Muscle of arm (tissue), 12 donors: ENCODE results near the gene CCDC120. TPM values are rescaled to one million over a fixed set of nuclear protein-coding genes. Genes with fewer than 3 reads are reported as not detected.

Experiments used
- DNase-seq: peaks from one replicate; pipeline ENCODE4 v3.0.0-alpha.2; 2013
- polyA plus RNA-seq, 12 donors: library from polyadenylated mRNA; unstranded; fragments of 120-200 nt; gene quantifications; one replicate each; pipeline ENCODE4 v1.2.1, GENCODE V29; 2013; ENCODE audit not compliant: insufficient read length in 12 of 12

Gene CCDC120
- polyA plus RNA-seq, 12 donors, result 2.7 to 12.4 (median 4.2) TPM; not detected in 1

DNA sequence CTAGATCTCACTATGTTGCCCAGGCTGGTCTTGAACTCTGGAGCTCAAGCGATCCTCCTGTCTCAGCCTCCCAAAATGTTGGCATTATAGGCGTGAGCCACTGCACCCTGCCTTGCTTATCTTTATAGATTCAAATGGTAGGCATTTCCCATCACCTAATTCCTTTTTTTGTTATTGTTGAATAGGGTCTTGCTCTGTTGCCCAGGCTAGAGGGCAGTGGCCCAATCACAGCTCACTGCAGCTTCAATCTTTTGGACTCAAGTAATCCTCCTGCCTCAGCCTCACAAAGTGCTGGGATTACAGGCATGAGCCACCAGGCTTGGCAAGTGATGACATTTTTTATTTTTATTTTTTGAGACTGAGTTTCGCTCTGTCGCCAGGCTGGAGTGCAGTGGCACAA, 37.6 kb downstream of the CCDC120 start:
- no peak for DNase-seq

DNA sequence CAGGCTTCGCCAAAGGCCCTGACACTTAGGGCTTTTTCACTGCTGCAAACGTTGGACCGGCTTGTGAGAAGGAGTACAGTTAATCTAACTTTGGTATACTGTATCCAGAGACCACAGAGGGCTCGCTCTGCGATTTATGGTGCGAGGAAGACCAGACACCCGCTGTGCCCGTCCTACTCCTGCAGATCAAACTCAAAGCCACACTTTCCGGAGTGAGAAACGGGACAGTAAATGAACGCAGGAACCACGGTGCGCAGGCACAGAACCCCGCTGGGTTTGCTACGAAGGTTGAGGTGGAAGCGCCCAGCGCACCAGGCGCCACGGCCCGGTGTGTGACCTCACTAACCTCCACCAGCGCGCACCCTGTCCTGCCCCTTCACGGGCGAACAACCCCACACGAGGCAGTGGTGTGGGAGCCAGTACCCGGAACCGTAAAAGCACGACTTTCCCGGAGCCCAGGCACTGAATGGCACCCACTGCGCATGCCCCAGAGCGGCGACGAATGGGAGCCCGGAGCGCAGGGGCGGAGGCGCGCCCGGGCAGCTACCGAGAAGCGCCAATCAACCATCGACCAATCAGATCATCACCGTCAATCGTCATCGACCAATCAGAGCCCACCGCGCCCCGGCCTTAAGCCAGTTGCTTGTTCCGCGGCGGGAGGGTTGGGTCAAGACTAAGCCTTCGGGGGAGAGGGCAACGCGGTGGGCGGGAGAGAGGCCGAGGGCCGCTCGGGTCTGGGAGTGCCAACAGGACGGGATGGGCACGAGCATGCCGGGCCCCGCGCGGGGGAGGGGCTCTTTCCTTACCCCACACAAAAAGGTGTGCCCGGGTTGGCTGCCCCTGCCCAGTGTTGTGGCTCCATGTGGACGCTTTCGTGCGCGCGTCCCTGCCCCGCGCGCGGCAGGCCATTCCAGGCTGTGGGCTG, 42.2 kb downstream of the CCDC120 start:
- DNase-seq, result peak; percentile 90

DNA sequence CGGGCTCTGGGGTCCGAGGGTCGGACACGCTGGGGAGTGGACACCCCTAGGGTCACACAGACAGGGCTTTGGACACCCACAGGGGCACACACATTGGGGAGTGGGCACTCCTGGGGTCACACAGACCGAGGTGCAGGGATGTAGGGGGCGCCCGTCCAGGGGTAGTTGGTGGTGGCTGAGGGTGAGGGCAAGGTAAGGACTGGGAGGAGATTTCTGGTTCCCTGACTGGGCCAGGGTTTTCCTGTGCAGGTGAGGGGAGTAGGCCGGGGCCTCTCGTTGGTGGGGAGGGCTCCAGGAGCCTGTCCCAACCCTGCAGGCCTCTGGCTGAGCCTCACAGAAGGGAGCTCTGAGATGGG, 42.8 kb downstream of the CCDC120 start:
- no peak for DNase-seq

DNA sequence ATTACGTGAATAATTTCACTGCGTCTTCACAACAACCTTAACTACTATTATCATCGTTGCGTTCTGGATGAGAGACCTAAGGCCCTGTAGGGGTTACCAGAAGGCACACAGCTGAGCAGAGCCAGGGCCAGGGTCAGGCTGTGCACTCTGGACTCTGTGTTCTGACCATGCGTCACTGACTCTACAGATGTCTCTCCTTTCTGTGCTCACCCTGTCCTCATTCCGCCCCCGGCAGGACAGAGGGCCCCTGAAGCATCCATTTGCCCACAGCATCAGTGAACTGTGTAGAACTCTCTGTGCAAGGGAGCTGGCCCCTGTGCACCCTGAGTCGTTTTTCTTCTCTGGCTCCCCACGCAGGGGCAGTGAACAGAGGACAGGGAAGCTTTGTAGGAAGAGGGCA, 43.4 kb downstream of the CCDC120 start:
- DNase-seq, result no peak

DNA sequence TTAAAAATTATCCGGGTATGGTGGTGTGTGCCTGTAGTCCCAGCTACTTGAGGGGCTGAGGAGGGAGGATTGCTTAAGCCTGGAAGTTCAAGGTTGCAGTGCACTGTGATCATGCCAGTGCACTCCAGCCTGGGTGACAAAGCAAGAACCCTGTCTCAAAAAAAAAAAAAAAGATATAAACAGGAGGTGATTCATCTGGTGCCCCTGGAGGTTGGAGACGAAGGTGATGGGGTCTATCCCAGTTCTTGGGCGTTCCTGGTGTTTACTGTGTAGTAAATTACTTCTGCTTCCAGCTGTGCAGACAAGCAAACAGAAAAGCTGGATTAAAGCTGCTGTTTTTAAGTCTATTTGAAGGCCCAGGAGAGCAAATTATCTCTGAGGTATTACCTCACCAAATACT, 44.8 kb downstream of the CCDC120 start:
- no peak for DNase-seq

DNA sequence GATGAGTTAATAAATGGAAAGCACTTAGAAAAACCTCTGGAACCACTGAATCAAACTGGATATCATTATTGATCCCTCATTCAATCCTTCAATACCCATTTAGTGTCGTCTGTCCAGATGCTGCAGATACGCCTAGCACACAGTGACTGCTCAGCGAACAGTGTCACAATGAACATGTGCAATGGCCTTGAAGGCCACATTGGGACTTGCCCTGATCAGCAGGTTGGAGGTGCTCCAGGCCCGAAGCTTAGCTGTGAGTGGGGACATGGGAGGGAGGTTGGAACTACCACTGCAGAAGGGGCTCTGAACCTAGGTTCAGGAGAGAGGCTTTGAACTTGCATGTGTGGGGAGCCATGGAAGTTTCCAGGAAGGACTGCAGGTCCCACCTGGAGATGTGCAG, 47.5 kb downstream of the CCDC120 start:
- DNase-seq, result no peak

DNA sequence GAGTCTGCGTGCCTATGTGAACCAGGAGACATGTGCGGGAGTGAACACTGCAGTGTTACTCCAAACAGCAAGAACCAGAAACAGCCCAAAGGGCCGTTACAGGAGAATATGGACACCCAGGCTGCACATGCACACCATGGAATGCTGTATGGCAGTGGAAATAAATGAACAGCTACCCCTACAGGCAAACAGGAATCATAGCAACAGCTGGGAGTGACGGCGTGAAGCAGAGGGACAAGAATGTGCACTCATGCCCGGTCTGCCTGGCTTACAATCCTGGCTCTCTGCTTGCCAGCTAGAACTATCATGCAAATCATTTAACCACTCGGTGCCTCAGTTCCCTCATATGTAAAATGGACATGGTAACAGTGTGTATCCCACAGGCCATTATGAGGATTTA, 48.1 kb downstream of the CCDC120 start:
- no peak for DNase-seq

DNA sequence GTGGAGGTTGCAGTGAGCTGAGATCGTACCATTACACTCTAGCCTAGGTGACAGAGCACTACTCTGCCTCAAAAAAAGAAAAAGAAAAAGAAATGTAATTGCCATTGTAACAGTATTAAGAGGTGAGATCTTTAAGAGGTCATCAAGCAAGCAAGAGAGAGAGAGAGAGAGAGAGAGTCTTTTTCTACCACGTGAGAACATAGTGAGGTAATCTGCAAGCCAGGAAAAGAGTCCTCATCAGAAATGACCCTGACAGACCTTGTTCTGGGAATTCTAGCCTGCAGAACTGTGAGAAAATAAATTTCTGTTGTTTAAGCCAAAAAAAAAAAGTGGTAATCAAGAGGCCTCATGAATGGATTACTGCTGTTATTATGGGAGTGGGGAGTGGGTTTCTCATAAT, 49.8 kb downstream of the CCDC120 start:
- DNase-seq, result no peak

DNA sequence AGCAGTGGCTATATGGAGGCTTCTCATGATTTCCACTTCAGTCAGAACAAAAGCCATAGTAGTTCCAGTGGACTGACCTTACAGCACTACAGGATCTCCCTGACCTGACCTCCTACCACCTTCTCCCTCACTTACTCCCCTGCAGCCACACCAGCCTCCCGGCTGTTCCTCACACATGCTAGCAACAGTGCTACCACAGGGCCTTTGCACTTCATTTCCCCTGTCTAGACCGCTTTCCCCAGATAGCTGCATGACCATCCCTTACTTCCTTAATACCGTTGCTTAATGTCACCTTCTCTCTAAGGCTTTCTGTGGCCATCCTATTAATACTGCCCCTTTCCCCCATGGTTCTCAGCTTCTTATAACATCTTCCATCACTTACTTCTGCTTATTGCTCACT, 51.6 kb downstream of the CCDC120 start:
- no peak for DNase-seq

DNA sequence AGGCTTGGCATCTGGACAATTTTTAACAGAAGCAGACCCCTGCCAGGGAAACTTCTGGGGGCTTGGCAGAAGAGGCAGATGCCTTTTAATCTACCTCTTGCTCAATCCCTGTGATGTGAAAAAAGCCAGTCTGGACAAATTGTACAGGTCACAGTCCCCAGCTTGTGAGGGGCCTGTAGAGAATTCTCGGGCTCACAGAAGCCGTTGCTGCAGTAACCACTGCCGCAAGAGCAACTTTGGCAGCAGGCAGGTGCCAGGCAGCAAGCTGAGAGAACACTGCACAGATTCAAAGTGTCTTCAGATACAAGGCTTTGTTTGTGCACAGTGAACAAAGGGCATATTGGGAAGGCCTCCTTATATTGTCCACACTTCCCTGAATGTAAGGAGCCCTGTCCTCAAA, 53.0 kb downstream of the CCDC120 start:
- DNase-seq, result no peak

DNA sequence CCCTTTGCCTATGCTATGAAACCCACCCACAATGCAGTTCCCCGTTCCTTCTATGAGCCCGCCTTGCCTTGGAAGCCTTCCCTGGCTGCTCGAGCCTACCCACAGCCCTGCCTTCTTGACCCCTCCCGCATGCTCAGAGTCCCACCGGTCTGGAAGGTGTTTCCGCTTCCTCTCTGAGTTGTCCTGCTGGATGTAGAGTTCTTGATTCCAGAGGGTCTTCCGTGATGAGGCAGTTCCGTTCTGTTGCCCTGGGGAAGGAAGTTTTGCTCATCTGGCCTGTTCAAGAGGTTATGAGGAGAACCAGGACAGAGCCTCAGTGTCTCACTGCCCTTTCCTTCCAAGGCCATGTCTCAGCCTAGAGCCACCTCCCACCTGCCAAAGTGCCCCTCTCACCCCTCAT, 57.3 kb downstream of the CCDC120 start:
- no peak for DNase-seq

DNA sequence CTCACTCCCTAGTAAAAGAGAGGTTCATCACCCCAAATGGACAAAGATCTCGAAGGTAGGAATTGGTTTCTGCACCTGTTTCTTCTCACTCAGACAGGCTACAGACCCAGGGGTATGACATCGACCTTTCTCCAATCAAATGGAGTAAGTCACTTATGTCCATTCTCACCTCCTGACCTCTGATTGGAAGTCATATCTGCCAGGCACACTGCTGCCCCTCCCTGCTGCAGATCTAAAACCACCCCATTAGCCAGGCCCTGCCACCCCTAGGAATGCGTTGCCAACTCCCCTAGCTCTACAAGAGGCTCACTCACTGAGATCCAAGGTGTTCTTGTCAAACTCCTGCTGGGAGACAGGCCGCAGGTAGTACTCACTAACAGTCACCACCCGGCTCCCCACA, 57.9 kb downstream of the CCDC120 start:
- DNase-seq, result no peak

DNA sequence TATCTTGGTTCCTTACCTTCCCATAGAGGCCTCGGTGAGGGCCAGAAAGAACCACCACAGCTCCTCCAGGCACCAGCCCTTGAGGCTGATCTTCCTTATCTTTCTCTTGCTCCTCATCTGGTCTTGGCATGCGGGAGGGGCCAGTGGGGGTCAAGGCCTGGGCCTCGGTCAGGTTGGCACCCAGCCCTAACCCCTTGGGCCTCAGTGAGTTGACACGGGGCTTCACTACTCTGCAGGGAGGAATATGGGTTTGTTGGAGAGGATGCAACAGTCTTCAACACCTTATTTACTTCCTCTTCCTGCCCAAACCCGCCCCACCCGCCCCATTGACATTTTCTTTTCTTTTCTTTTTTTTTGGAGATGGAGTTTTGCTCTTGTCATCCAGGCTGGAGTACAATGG, 58.8 kb downstream of the CCDC120 start:
- no peak for DNase-seq

Other genes starting within 250 kb of the CCDC120 start
- under 1 TPM in 1 of 12 donors, not detected in 11; 0.13 TPM for gene ERAS, start 232.5 kb upstream of the CCDC120 start, polyA plus RNA-seq
- gene PCSK1N, start 223.4 kb upstream of the CCDC120 start, polyA plus RNA-seq, result 10 to 100 TPM in 1 of 12 donors, under 1 TPM in 3, not detected in 8; 0.32 to 22.5 (median 0.41) TPM
- gene TIMM17B, start 161.2 kb upstream of the CCDC120 start, polyA plus RNA-seq, result 10 to 100 TPM in 11 of 12 donors, not detected in 1; 23.6 to 44.3 (median 28.5) TPM
- 10 to 100 TPM in 11 of 12 donors, not detected in 1; 46.3 to 96.3 (median 58.6) TPM for gene PQBP1, start 161.1 kb upstream of the CCDC120 start, polyA plus RNA-seq
- gene SLC35A2, start 147.4 kb upstream of the CCDC120 start, polyA plus RNA-seq, result 10 to 100 TPM in 11 of 12 donors, not detected in 1; 14.8 to 19.8 (median 16.5) TPM
- gene PIM2, start 140.0 kb upstream of the CCDC120 start, polyA plus RNA-seq, result 1 to 10 TPM in 10 of 12 donors, not detected in 2; 1.1 to 4.5 (median 1.7) TPM
- 10 to 100 TPM in 11 of 12 donors, not detected in 1; 30.6 to 57.7 (median 35.2) TPM for gene OTUD5, start 101.4 kb upstream of the CCDC120 start, polyA plus RNA-seq
- 1 to 10 TPM in 4 of 12 donors, under 1 TPM in 6, not detected in 2; 0.63 to 5.0 (median 0.96) TPM for gene KCND1, start 87.2 kb upstream of the CCDC120 start, polyA plus RNA-seq
- gene GRIPAP1, start 56.7 kb upstream of the CCDC120 start, polyA plus RNA-seq, result 10 to 100 TPM in 11 of 12 donors, not detected in 1; 15.5 to 49.0 (median 24.6) TPM
- 10 to 100 TPM in 11 of 12 donors, not detected in 1; 18.0 to 39.7 (median 20.6) TPM for gene TFE3, start 15.6 kb upstream of the CCDC120 start, polyA plus RNA-seq
- 10 to 100 TPM in 11 of 12 donors, not detected in 1; 15.7 to 63.8 (median 22.1) TPM for gene PRAF2, start 15.0 kb downstream of the CCDC120 start, polyA plus RNA-seq
- gene WDR45, start 20.9 kb downstream of the CCDC120 start, polyA plus RNA-seq, result 10 to 100 TPM in 11 of 12 donors, not detected in 1; 20.7 to 44.0 (median 33.2) TPM
- gene GPKOW, start 64.7 kb downstream of the CCDC120 start, polyA plus RNA-seq, result 10 to 100 TPM in 11 of 12 donors, not detected in 1; 15.5 to 19.0 (median 17.1) TPM
- 1 to 10 TPM in 10 of 12 donors, not detected in 2; 1.2 to 2.3 (median 1.9) TPM for gene MAGIX, start 103.8 kb downstream of the CCDC120 start, polyA plus RNA-seq
- 100 to 1,000 TPM in 10 of 12 donors, 10 to 100 TPM in 1, not detected in 1; 99.4 to 232 (median 162) TPM for gene PLP2, start 112.9 kb downstream of the CCDC120 start, polyA plus RNA-seq
- 1 to 10 TPM in 10 of 12 donors, not detected in 2; 2.4 to 8.7 (median 3.7) TPM for gene PRICKLE3, start 127.4 kb downstream of the CCDC120 start, polyA plus RNA-seq
- 1 to 10 TPM in 5 of 12 donors, under 1 TPM in 6, not detected in 1; 0.59 to 5.9 (median 0.97) TPM for gene SYP, start 141.2 kb downstream of the CCDC120 start, polyA plus RNA-seq
- under 1 TPM in 6 of 12 donors, not detected in 6; 0.03 to 0.39 (median 0.15) TPM for gene CACNA1F, start 174.3 kb downstream of the CCDC120 start, polyA plus RNA-seq
- 10 to 100 TPM in 7 of 12 donors, 1 to 10 TPM in 4, not detected in 1; 8.4 to 18.4 (median 11.0) TPM for gene CCDC22, start 176.5 kb downstream of the CCDC120 start, polyA plus RNA-seq
- 1 to 10 TPM in 1 of 12 donors, under 1 TPM in 9, not detected in 2; 0.25 to 1.9 (median 0.47) TPM for gene FOXP3, start 205.7 kb downstream of the CCDC120 start, polyA plus RNA-seq
- 10 to 100 TPM in 1 of 12 donors, 1 to 10 TPM in 10, not detected in 1; 4.9 to 11.0 (median 7.0) TPM for gene PPP1R3F, start 210.8 kb downstream of the CCDC120 start, polyA plus RNA-seq
- gene GAGE10, start 244.6 kb downstream of the CCDC120 start, polyA plus RNA-seq, result not detected